22Rv1 (cell line): ENCODE measurements around the gene RNU7-1.

Source experiments
- H3K27ac ChIP-seq: fragments of 450-650 bp; 2 replicates; pipeline ENCODE4 v1.5.1; 2017
- ZFX ChIP-seq: fragments of 450-650 bp; IDR thresholded peaks from 2 replicates; pipeline ENCODE4 v1.6.1; 2017; ENCODE audit warnings: antibody characterized with exemption, borderline replicate concordance
- TF ChIP-seq, protein P1 (sequence below): fragments of 450-650 bp; IDR thresholded peaks from 2 replicates; pipeline ENCODE4 v1.5.1; 2017; ENCODE audit warnings: mild to moderate bottlenecking

The RNU7-1 gene

GRCh38 chr12:6952863-6953441 is 9.3 kb downstream of the RNU7-1 start:
- TF ChIP-seq, protein P1, sequence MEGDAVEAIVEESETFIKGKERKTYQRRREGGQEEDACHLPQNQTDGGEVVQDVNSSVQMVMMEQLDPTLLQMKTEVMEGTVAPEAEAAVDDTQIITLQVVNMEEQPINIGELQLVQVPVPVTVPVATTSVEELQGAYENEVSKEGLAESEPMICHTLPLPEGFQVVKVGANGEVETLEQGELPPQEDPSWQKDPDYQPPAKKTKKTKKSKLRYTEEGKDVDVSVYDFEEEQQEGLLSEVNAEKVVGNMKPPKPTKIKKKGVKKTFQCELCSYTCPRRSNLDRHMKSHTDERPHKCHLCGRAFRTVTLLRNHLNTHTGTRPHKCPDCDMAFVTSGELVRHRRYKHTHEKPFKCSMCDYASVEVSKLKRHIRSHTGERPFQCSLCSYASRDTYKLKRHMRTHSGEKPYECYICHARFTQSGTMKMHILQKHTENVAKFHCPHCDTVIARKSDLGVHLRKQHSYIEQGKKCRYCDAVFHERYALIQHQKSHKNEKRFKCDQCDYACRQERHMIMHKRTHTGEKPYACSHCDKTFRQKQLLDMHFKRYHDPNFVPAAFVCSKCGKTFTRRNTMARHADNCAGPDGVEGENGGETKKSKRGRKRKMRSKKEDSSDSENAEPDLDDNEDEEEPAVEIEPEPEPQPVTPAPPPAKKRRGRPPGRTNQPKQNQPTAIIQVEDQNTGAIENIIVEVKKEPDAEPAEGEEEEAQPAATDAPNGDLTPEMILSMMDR, result no peak
- TF ChIP-seq ZFX, result no peak
- no peak overlapping the region for H3K27ac ChIP-seq

GRCh38 chr12:6953442-6954315 is 10.1 kb downstream of the RNU7-1 start:
- TF ChIP-seq ZFX, result no peak
- TF ChIP-seq, protein P1, result no peak
- no peak overlapping the region for H3K27ac ChIP-seq

- no peak overlapping the region for H3K27ac ChIP-seq
- TF ChIP-seq ZFX, result no peak
- TF ChIP-seq, protein P1, result no peak
Observed at GRCh38 chr12:6954316-6955107, 10.9 kb downstream of the RNU7-1 start.

DNA sequence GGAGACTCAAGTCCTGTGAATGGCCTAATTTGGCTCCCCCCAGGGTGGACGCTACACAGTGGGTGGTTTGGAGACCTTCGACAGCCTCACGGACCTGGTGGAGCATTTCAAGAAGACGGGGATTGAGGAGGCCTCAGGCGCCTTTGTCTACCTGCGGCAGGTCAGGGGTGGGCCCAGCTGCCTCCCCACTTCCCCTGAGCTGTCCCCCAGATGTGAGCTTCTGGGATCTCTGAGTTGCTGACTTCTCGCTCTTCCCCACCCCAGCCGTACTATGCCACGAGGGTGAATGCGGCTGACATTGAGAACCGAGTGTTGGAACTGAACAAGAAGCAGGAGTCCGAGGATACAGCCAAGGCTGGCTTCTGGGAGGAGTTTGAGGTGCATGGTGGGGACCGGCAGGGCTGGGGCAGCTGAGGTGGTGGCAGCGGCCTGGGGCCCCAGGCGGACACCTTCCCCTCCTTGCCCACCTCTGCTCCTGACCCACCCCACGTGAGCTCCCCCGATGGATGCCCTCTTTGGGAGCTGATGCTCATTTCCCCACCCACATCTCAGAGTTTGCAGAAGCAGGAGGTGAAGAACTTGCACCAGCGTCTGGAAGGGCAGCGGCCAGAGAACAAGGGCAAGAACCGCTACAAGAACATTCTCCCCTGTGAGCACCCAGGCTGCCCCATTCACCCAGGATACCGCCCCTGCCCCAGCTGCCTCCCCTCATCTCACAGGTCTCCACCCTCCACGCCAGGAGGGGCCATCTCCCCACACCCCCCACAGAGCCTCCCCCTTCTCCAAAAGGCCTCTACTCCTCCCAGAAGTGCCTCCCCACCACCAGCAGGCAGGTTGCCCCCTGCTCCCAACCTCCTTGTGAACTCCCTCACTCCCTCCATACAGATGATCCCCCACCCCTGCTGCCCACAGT is 11.7 kb downstream of the RNU7-1 start:
- TF ChIP-seq ZFX, result no peak
- TF ChIP-seq, protein P1, result no peak
- no peak overlapping the region for H3K27ac ChIP-seq

- TF ChIP-seq ZFX, result no peak
- TF ChIP-seq, protein P1, result no peak
- no peak overlapping the region for H3K27ac ChIP-seq
Observed at GRCh38 chr12:6956021-6956727, 12.6 kb downstream of the RNU7-1 start.

DNA sequence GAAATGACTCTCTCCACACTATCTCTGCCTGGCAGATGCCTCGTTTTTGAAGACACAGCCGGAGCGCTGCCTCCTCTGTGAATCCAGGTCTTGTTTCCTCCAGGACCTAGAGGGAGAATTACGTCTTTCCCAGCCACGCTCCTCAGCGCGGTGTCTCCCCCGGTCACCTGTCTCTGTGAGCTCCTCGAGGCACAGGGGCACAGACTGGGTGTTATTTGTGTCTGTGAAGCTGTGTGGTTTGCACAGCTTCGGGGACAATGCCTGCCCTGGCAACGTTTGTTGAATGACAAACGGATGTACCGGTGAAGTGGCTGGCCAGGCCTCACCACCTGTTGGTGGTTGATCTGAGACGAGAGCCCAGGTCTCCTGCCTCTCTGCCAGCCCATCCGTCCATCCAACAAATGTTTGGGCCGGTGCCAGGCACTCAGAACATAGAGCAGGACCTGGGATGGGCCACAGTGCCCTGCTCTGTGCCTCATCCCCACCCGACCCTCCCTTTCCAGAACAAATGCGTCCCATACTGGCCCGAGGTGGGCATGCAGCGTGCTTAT is 13.6 kb downstream of the RNU7-1 start:
- no peak for TF ChIP-seq ZFX
- TF ChIP-seq, protein P1, result no peak
- no peak overlapping the region for H3K27ac ChIP-seq
